OCI-LY1 (cell line): Measurements from ENCODE around the gene PDE8A.

Source experiments
- H2AFZ ChIP-seq: fragments of 200-600 bp; sonication (generic), shearing (Covaris generic); 2 replicates; pipeline ENCODE4 v1.6.0; 2014; ENCODE audit warnings: antibody characterized with exemption, mild to moderate bottlenecking, low read length
- H3F3A ChIP-seq: fragments of 200-600 bp; sonication (generic), shearing (Covaris generic); 2 replicates; pipeline ENCODE4 v1.6.0; 2014; ENCODE audit warnings: mild to moderate bottlenecking, antibody characterized with exemption, low read length, moderate library complexity; ENCODE audit not compliant: insufficient read depth
- H3K27ac ChIP-seq: fragments of 200-600 bp; sonication (generic); 2 replicates; pipeline ENCODE4 v1.5.1; 2014; ENCODE audit warnings: low read length, mixed run types, mild to moderate bottlenecking, low read depth; ENCODE audit not compliant: poor library complexity, severe bottlenecking
- H3K27me3 ChIP-seq: fragments of 200-600 bp; sonication (generic); 2 replicates; pipeline ENCODE4 v1.6.0; 2014; ENCODE audit warnings: antibody characterized with exemption, mild to moderate bottlenecking, low read length, moderate library complexity; ENCODE audit not compliant: insufficient read depth
- H3K36me3 ChIP-seq: fragments of 200-600 bp; sonication (generic); 2 replicates; pipeline ENCODE4 v1.6.1; 2014; ENCODE audit warnings: mild to moderate bottlenecking, antibody characterized with exemption, low read length, moderate library complexity, mixed read lengths; ENCODE audit not compliant: insufficient read depth
- H3K4me1 ChIP-seq: fragments of 200-600 bp; sonication (generic); 2 replicates; pipeline ENCODE4 v1.5.1; 2014; ENCODE audit warnings: mild to moderate bottlenecking, low read length, moderate library complexity; ENCODE audit not compliant: insufficient read depth, severe bottlenecking
- H3K4me2 ChIP-seq: fragments of 200-600 bp; sonication (generic), shearing (Covaris generic); 2 replicates; pipeline ENCODE4 v1.6.1; 2014; ENCODE audit warnings: low read length
- H3K4me3 ChIP-seq: fragments of 200-600 bp; sonication (generic); 2 replicates; pipeline ENCODE4 v1.5.1; 2014; ENCODE audit warnings: low read length, low read depth, mild to moderate bottlenecking, mixed read lengths; ENCODE audit not compliant: poor library complexity, severe bottlenecking
- H3K79me2 ChIP-seq: fragments of 200-600 bp; shearing (Covaris generic); 2 replicates; pipeline ENCODE4 v1.6.1; 2016; ENCODE audit warnings: mixed run types, low read length, mixed read lengths; ENCODE audit not compliant: insufficient read depth
- H3K9ac ChIP-seq: fragments of 200-600 bp; sonication (generic), shearing (Covaris generic); 2 replicates; pipeline ENCODE4 v1.6.1; 2014; ENCODE audit warnings: mild to moderate bottlenecking, low read length, mixed read lengths
- H3K9me2 ChIP-seq: fragments of 200-600 bp; sonication (generic), shearing (Covaris generic); 2 replicates; pipeline ENCODE4 v1.6.1; 2014; ENCODE audit warnings: low read depth, mild to moderate bottlenecking, low read length, mixed read lengths
- H3K9me3 ChIP-seq: fragments of 200-600 bp; shearing (Covaris generic); 2 replicates; pipeline ENCODE4 v1.6.1; 2014; ENCODE audit warnings: low read length, mixed read lengths
- H4K20me1 ChIP-seq: fragments of 200-600 bp; sonication (generic), shearing (Covaris generic); 2 replicates; pipeline ENCODE4 v1.6.0; 2016; ENCODE audit warnings: mild to moderate bottlenecking, low read length; ENCODE audit not compliant: insufficient read depth
- CTCF ChIP-seq: fragments of 200-600 bp; sonication (generic), shearing (Covaris generic); IDR thresholded peaks from 2 replicates; pipeline ENCODE4 v1.5.1; 2017; ENCODE audit warnings: mild to moderate bottlenecking, antibody characterized with exemption, low read length, moderate library complexity, mixed read lengths
- EZH2 ChIP-seq: fragments of 200-600 bp; sonication (generic), shearing (Covaris generic); IDR thresholded peaks from 2 replicates; pipeline ENCODE4 v1.8.0; 2017; ENCODE audit warnings: borderline replicate concordance, mixed run types, mild to moderate bottlenecking, antibody characterized with exemption, low read length, moderate library complexity, mixed read lengths

Gene PDE8A

GRCh38 chr15:84969257-84969656, 12.4 kb upstream of the PDE8A start:
- H3K9ac ChIP-seq, result no peak overlapping the region
- no peaks in the 10 kb centered on the region for H3K9me2 ChIP-seq
- H3K27me3 ChIP-seq, result peaks cover 11% of the 10 kb centered on the region; the same call in 1 of the 2 replicates
- H3K36me3 ChIP-seq, result no peaks in the 10 kb centered on the region
- no peaks in the 10 kb centered on the region for H3F3A ChIP-seq
- no peaks in the 10 kb centered on the region for H3K79me2 ChIP-seq
- H3K27ac ChIP-seq, result no peak overlapping the region
- H4K20me1 ChIP-seq, result no peaks in the 10 kb centered on the region
- no peak overlapping the region for H3K4me2 ChIP-seq
- H3K4me3 ChIP-seq, result no peak overlapping the region
- H2AFZ ChIP-seq, result no peak overlapping the region
- H3K4me1 ChIP-seq, result no peaks in the 10 kb centered on the region
- H3K9me3 ChIP-seq, result no peaks in the 10 kb centered on the region
- TF ChIP-seq EZH2 (no peak), CTCF (no peak)

GRCh38 chr15:84970843-84971242, 10.8 kb upstream of the PDE8A start:
- Histone ChIP-seq H3K9me3 (no peaks in the 10 kb centered on the region), H3K4me1 (no peaks in the 10 kb centered on the region), H4K20me1 (no peaks in the 10 kb centered on the region), H3K4me2 (no peak overlapping the region), H3K36me3 (no peaks in the 10 kb centered on the region), H3K9me2 (no peaks in the 10 kb centered on the region), H3K27ac (no peak overlapping the region), H3K4me3 (no peak overlapping the region), H3K79me2 (no peaks in the 10 kb centered on the region), H3K27me3 (peaks cover 11% of the 10 kb centered on the region; the same call in 1 of the 2 replicates), H3F3A (no peaks in the 10 kb centered on the region), H3K9ac (no peak overlapping the region), H2AFZ (no peak overlapping the region)
- TF ChIP-seq EZH2 (no peak), CTCF (no peak)

GRCh38 chr15:84973492-84974460, 7.9 kb upstream of the PDE8A start:
- H3K79me2 ChIP-seq, result no peaks in the 10 kb centered on the region
- no peak overlapping the region for H3K4me2 ChIP-seq

More at GRCh38 chr15:84973492-84974460, 7.9 kb upstream of the PDE8A start:
- Histone ChIP-seq H3K27me3 (peaks cover 11% of the 10 kb centered on the region; the same call in 1 of the 2 replicates), H3K27ac (no peak overlapping the region), H3K4me1 (no peaks in the 10 kb centered on the region), H4K20me1 (no peaks in the 10 kb centered on the region), H3K9me2 (no peaks in the 10 kb centered on the region), H3F3A (no peaks in the 10 kb centered on the region), H3K9me3 (no peaks in the 10 kb centered on the region), H2AFZ (no peak overlapping the region), H3K9ac (no peak overlapping the region), H3K36me3 (no peaks in the 10 kb centered on the region), H3K4me3 (no peak overlapping the region)
- TF ChIP-seq EZH2, result no peak
- TF ChIP-seq CTCF, result no peak
